Liver (tissue), 9 donors: ENCODE data around the gene PRDM10. TPM values are rescaled to one million over a fixed set of nuclear protein-coding genes. Genes with fewer than 3 reads are reported as not detected.
"Not testable (repeated sequence)": the region's sequence is repeated elsewhere in the genome, so short reads cannot be mapped to it uniquely, and the experiment has no call there.

Experiments used
- DNase-seq: peaks from one replicate; pipeline ENCODE4 v3.0.0-alpha.2; 2017; ENCODE audit warnings: low spot score
- H3K27ac ChIP-seq, 2 donors: one replicate each; pipeline ENCODE4 v1.7.0; 2013; ENCODE audit warnings: inconsistent platforms in 2 of 2, low read length in 2 of 2, control low read depth in 1 of 2, low read depth in 1 of 2, mild to moderate bottlenecking in 1 of 2
- H3K27me3 ChIP-seq, 4 donors: one replicate each; pipeline versions ENCODE4 v1.6.1 to v1.7.0; 2013; ENCODE audit warnings: low read length in 3 of 4, inconsistent platforms in 1 of 4, mild to moderate bottlenecking in 1 of 4, moderate library complexity in 1 of 4; ENCODE audit not compliant: control insufficient read depth in 4 of 4, insufficient read depth in 4 of 4
- H3K36me3 ChIP-seq, 4 donors: one replicate each; pipeline versions ENCODE4 v1.6.1 to v1.7.0; 2013; ENCODE audit warnings: low read length in 3 of 4, mild to moderate bottlenecking in 3 of 4, low read depth in 1 of 4, moderate library complexity in 1 of 4; ENCODE audit not compliant: control insufficient read depth in 4 of 4, insufficient read depth in 3 of 4
- H3K4me1 ChIP-seq, 4 donors: one replicate each; pipeline versions ENCODE4 v1.6.1 to v1.7.0; 2013; ENCODE audit warnings: low read length in 3 of 4, mild to moderate bottlenecking in 3 of 4, moderate library complexity in 1 of 4; ENCODE audit not compliant: control insufficient read depth in 4 of 4, insufficient read depth in 4 of 4
- H3K4me3 ChIP-seq, 3 donors: one replicate each; pipeline versions ENCODE4 v1.6.1 to v1.7.0; 2013; ENCODE audit warnings: low read length in 3 of 3, control low read depth in 1 of 3, low read depth in 1 of 3, mild to moderate bottlenecking in 1 of 3
- H3K9ac ChIP-seq, 2 donors: one replicate each; pipeline ENCODE4 v1.7.0; 2013; ENCODE audit warnings: low read length in 2 of 2, mild to moderate bottlenecking in 2 of 2, moderate library complexity in 2 of 2, control low read depth in 1 of 2, low read depth in 1 of 2
- H3K9me3 ChIP-seq, 4 donors: one replicate each; pipeline versions ENCODE4 v1.6.1 to v1.7.0; 2013; ENCODE audit warnings: low read length in 3 of 4; ENCODE audit not compliant: control insufficient read depth in 4 of 4
- EGR1 ChIP-seq, 2 donors: IDR thresholded peaks; 2 replicates each; pipeline ENCODE4 v1.6.1; 2016 to 2018; ENCODE audit warnings: antibody characterized with exemption in 2 of 2, low read depth in 2 of 2
- FOXA1 ChIP-seq: IDR thresholded peaks from 2 replicates; pipeline ENCODE4 v1.6.1; 2016; ENCODE audit warnings: antibody characterized with exemption
- GABPA ChIP-seq, 2 donors: IDR thresholded peaks in 1 of 2; conservative IDR thresholded peaks in 1 of 2; 2 replicates each; pipeline ENCODE4 v1.6.1; 2016; ENCODE audit warnings: antibody characterized with exemption in 2 of 2, mild to moderate bottlenecking in 1 of 2, moderate library complexity in 1 of 2
- HNF4A ChIP-seq, 2 donors: conservative IDR thresholded peaks; 2 replicates each; pipeline ENCODE4 v1.6.1; 2016; ENCODE audit warnings: antibody characterized with exemption in 2 of 2, mild to moderate bottlenecking in 2 of 2
- HNF4G ChIP-seq: IDR thresholded peaks from 2 replicates; pipeline ENCODE4 v1.6.1; 2016; ENCODE audit warnings: antibody characterized with exemption
- JUND ChIP-seq, 2 donors: IDR thresholded peaks; 2 replicates each; pipeline ENCODE4 v1.6.1; 2016; ENCODE audit warnings: antibody characterized with exemption in 2 of 2
- NR2F2 ChIP-seq: IDR thresholded peaks from 2 replicates; pipeline ENCODE4 v1.6.1; 2016; ENCODE audit warnings: antibody characterized with exemption
- RAD21 ChIP-seq, 2 donors: IDR thresholded peaks; 2 replicates each; pipeline ENCODE4 v1.6.1; 2016; ENCODE audit warnings: antibody characterized with exemption in 2 of 2, mild to moderate bottlenecking in 2 of 2
- SP1 ChIP-seq: IDR thresholded peaks from 2 replicates; pipeline ENCODE4 v1.6.1; 2018; ENCODE audit warnings: antibody characterized with exemption, mild to moderate bottlenecking
- YY1 ChIP-seq: IDR thresholded peaks from 2 replicates; pipeline ENCODE4 v1.6.1; 2016; ENCODE audit warnings: antibody characterized with exemption, mild to moderate bottlenecking
- WGBS: extraction: QIAGEN DNeasy Blood & Tissue Kit; methylation state at CpG from one replicate; pipeline ENCODE4 v1.1.7; 2013; 5-methylcytosine and 5-hydroxymethylcytosine counted together
- polyA plus RNA-seq, 2 donors: library from polyadenylated mRNA; stranded (reverse) in 1 of 2; unstranded in 1 of 2; fragments of 200-250 nt in 1 of 2; fragments of >200 nt in 1 of 2; fragmentation: Nextera tagmentation in 1 of 2; extraction: Ambion mirVana in 1 of 2; gene quantifications; one replicate each; pipeline versions ENCODE4 v1.2.1 to v1.2.3, GENCODE V29; 2013 to 2015
- total RNA-seq, 2 donors: library from RNA; depleted of rRNA; stranded (reverse); fragments of >200 nt; gene quantifications; one replicate each; pipeline ENCODE4 v1.2.3, GENCODE V29; 2014
- TF ChIP-seq, protein P1 (sequence below): fragments of 150-350 bp; IDR thresholded peaks from 2 replicates; pipeline ENCODE4 v1.5.1; 2017; ENCODE audit warnings: improper control_type of control experiment, low read depth, low read length; ENCODE audit not compliant: missing input control
- TF ChIP-seq, protein P2 (sequence below): IDR thresholded peaks from 2 replicates; pipeline ENCODE4 v1.6.1; 2016; ENCODE audit warnings: antibody characterized with exemption
- TF ChIP-seq, protein P3 (sequence below): IDR thresholded peaks from 2 replicates; pipeline ENCODE4 v1.6.1; 2016; ENCODE audit warnings: antibody characterized with exemption
- donor health status: healthy.
- donor health status: healthy.
- donor health status: healthy.
- donor health status: healthy.
- donor health status: healthy.

The PRDM10 gene
- total and polyA plus RNA-seq, 4 donors, result 1.4 to 7.2 (median 3.9) TPM

DNA sequence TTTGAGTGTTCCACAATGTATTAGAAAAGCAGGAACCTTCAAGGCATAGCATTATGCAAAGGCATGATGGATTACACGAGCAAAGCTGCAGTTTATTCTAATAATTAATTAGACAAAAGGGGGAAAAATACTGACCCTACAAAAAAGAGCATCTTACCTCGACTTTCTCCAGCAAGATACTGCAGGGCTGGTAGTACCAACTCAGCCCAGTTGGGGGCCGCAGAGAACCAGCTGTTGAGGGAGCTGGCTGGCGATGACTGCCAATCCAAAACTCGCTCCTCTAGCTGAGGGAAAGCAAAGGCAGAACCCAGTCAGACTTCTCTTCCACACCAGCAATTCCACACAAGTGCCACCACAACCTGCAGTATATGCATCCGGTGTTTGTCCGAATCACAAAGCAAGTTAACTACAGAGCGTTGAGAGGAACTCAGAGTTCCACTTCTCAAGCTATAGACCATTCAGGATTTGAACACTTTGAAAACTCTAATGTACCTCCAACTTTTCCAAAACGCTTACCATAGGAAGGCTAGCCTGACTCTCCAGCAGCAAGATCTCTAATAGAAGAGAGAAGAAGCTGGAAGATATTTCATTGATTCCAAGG lies 121.0 kb downstream of the PRDM10 start:
- H3K27ac ChIP-seq, result no peak overlapping the region
- WGBS, result 77% methylated on average over 9 of the region's 9 CpGs
- TF ChIP-seq FOXA1 (no peak), RAD21 (IDR thresholded peaks at IDR 0.05) (peak; percentile 63 to 71)
- TF ChIP-seq, protein P1, sequence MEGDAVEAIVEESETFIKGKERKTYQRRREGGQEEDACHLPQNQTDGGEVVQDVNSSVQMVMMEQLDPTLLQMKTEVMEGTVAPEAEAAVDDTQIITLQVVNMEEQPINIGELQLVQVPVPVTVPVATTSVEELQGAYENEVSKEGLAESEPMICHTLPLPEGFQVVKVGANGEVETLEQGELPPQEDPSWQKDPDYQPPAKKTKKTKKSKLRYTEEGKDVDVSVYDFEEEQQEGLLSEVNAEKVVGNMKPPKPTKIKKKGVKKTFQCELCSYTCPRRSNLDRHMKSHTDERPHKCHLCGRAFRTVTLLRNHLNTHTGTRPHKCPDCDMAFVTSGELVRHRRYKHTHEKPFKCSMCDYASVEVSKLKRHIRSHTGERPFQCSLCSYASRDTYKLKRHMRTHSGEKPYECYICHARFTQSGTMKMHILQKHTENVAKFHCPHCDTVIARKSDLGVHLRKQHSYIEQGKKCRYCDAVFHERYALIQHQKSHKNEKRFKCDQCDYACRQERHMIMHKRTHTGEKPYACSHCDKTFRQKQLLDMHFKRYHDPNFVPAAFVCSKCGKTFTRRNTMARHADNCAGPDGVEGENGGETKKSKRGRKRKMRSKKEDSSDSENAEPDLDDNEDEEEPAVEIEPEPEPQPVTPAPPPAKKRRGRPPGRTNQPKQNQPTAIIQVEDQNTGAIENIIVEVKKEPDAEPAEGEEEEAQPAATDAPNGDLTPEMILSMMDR, result peak; percentile 50
- H3K4me1 ChIP-seq, result no peaks in the 10 kb centered on the region
- peak; percentile 41 for DNase-seq
- no peak overlapping the region for H3K4me3 ChIP-seq
- H3K36me3 ChIP-seq, result peaks cover 10 to 98% (median 92%) of the 10 kb centered on the region in 4 donors
- no peaks in the 10 kb centered on the region for H3K9me3 ChIP-seq
- H3K27me3 ChIP-seq, result no peaks in the 10 kb centered on the region
- no peak overlapping the region for H3K9ac ChIP-seq

DNA sequence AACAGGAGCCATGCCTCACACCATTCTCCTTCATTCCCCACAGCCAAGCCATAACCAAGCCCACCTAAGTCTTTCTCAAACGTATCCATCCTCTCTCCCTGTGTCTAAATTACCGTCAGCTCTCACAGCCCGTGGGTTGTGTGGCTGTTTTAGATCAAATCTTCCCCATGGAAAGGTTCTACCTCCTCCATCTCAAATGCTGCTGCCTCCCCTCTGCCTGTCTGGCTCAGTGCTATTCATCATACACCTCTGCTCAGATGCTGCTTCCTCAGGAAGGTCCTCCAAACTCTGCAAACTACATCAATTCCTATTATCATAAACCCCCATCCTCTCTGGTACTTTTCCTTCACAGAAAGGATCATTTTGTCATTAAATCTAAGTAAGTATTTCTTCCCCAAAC lies 122.3 kb downstream of the PRDM10 start:
- no peak for DNase-seq
- TF ChIP-seq YY1, result no peak
- TF ChIP-seq HNF4A (conservative IDR thresholded peaks at IDR 0.05), result no peak
- no peak for TF ChIP-seq HNF4G
- TF ChIP-seq, protein P2, sequence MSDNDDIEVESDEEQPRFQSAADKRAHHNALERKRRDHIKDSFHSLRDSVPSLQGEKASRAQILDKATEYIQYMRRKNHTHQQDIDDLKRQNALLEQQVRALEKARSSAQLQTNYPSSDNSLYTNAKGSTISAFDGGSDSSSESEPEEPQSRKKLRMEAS, result no peak
- no peak for TF ChIP-seq GABPA (IDR thresholded peaks at IDR 0.05 in 1 of 2, conservative IDR thresholded peaks at IDR 0.05 in 1 of 2)
- TF ChIP-seq, protein P3, sequence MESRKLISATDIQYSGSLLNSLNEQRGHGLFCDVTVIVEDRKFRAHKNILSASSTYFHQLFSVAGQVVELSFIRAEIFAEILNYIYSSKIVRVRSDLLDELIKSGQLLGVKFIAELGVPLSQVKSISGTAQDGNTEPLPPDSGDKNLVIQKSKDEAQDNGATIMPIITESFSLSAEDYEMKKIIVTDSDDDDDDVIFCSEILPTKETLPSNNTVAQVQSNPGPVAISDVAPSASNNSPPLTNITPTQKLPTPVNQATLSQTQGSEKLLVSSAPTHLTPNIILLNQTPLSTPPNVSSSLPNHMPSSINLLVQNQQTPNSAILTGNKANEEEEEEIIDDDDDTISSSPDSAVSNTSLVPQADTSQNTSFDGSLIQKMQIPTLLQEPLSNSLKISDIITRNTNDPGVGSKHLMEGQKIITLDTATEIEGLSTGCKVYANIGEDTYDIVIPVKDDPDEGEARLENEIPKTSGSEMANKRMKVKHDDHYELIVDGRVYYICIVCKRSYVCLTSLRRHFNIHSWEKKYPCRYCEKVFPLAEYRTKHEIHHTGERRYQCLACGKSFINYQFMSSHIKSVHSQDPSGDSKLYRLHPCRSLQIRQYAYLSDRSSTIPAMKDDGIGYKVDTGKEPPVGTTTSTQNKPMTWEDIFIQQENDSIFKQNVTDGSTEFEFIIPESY, result no peak
- no peak for TF ChIP-seq SP1
- no peak for TF ChIP-seq JUND (IDR thresholded peaks at IDR 0.05)
- Histone ChIP-seq H3K4me1 (no peaks in the 10 kb centered on the region), H3K9ac (no peak overlapping the region), H3K4me3 (no peak overlapping the region), H3K27me3 (no peaks in the 10 kb centered on the region), H3K27ac (no peak overlapping the region), H3K36me3 (peaks cover 14 to 98% (median 90%) of the 10 kb centered on the region in 4 donors), H3K9me3 (no peaks in the 10 kb centered on the region)
- WGBS, result 93% methylated on average over 3 of the region's 3 CpGs

DNA sequence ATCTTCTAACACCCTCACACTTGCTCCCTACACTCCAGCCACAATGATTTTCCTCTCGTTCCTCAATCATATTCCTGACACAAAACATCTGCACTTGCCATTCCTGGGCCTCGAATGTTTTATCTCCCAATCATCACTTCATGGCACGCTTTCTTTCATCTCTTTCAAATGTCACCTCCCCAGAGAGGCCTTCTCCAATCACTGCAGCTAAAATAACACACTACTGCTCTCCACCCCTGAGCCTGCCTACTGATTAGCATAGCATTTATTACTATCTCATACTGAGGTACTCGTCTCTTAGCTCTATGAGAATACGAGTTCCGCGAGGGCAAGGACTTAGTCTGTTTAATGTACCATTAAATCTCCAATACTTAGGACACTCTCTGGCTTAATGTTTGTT lies 130.7 kb downstream of the PRDM10 start:
- TF ChIP-seq EGR1 (IDR thresholded peaks at IDR 0.05; ENCODE audit: low read depth in 2 of 2) (no peak), NR2F2 (no peak), GABPA (IDR thresholded peaks at IDR 0.05 in 1 of 2, conservative IDR thresholded peaks at IDR 0.05 in 1 of 2) (no peak)
- no peaks in the 10 kb centered on the region for H3K9me3 ChIP-seq
- H3K4me3 ChIP-seq, result no peak overlapping the region
- H3K4me1 ChIP-seq, result no peaks in the 10 kb centered on the region
- H3K9ac ChIP-seq, result no peak overlapping the region
- H3K36me3 ChIP-seq, result peaks cover 20 to 88% (median 83%) of the 10 kb centered on the region in 4 donors
- WGBS, result 92% methylated on average over 7 of the region's 7 CpGs
- no peak overlapping the region for H3K27ac ChIP-seq
- H3K27me3 ChIP-seq, result no peaks in the 10 kb centered on the region
- no peak for DNase-seq

DNA sequence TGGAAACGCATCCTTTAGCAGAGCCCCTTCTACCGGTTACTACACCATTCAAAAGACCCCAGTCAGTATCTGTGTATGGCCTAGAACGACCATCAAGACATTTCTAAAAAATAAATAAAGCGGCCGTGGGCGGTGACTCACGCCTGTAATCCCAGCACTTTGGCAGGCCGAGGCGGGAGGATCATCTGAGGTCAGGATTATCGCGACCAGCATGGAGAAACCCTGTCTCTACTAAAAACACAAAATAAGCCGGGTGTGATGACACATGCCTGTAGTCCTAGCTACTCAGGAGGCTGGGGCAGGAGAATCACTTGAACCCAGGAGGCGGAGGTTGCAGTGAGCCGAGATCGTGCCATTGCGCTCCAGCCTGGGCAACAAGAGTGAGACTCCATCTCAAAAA lies 134.0 kb downstream of the PRDM10 start:
- H3K9me3 ChIP-seq, H3K27me3 ChIP-seq, DNase-seq, H3K4me1 ChIP-seq, H3K4me3 ChIP-seq, H3K9ac ChIP-seq, H3K27ac ChIP-seq: not testable (repeated sequence)
- H3K36me3 ChIP-seq, result peaks cover 14 to 86% (median 68%) of the 10 kb centered on the region in 4 donors
- 87% methylated on average over 16 of the region's 16 CpGs for WGBS
